HG03095 (cell line): ENCODE results near the gene CEP19.
"Not testable (repeated sequence)": the region's sequence is repeated elsewhere in the genome, so short reads cannot be mapped to it uniquely, and the experiment has no call there.

Experiments used
- ATAC-seq: cut with Tn5 transposase; IDR thresholded peaks from one replicate; pipeline ENCODE4 v1.9.1; 2021; ENCODE audit warnings: moderate library complexity; ENCODE audit not compliant: unreplicated experiment

The CEP19 gene

GRCh38 chr3:196711838-196712513, at the start of gene CEP19, which contains the start of gene PIGX:
Gene CEP19, minus strand, starts transcription at chr3:196712250. Its CDS starts 3,593 bp downstream, at chr3:196708657.
Gene PIGX, plus strand, starts transcription at chr3:196712377.
- peak; percentile 67 for ATAC-seq

GRCh38 chr3:196757876-196758739, 46.1 kb upstream of the CEP19 start:
- no peak for ATAC-seq

- ATAC-seq, result no peak
These were observed 44.7 kb upstream of the CEP19 start for GRCh38 chr3:196756732-196757131.

DNA sequence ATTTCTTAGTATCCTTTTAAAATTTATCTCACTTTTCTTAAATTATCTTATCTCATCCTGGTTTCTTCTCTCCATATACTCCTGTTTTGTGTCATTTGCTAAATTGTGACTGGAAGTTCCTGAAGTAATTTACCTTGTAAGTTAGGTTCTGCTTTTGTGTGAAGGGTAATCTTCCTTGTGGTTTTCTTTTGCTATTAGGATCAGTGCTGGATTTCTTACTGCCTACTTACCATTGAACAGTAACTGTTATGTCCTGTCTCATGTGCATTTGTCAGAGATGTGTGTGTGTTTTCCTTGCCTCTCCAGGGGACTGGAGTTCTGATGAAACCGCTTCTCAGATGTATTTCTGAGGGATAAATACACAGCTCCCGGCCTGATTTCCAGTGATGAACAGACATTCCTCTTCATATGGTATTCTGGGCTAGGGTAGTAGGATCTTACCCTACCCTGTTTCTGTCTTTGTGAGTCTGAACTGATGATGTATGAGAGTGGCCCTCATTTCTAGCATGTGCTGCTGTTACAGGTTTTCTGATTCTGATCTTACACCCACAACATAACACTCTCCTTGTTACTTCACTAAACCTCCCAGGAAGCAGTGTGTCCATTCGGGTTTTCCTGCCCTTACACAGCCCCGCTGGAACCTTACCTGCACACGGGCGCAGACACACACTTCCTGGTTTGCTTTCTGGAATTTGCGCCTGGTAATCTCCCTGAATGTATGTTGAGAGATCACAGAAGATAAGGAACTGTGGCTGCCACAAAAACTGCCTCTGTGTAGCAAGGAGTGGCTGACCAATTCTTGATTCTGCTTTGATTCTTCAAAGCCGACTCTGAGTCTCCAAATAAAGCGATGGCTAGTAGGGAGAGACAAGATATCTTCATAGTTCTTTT, 42.3 kb upstream of the CEP19 start:
- no peak for ATAC-seq

GRCh38 chr3:196753201-196753600, 41.2 kb upstream of the CEP19 start:
- ATAC-seq, result no peak

- no peak for ATAC-seq
These were observed 37.1 kb upstream of the CEP19 start for GRCh38 chr3:196749125-196749524.

GRCh38 chr3:196743569-196743968, 31.5 kb upstream of the CEP19 start:
- ATAC-seq, result not testable (repeated sequence)

- no peak for ATAC-seq
These were observed 29.3 kb upstream of the CEP19 start for GRCh38 chr3:196741249-196741889.

DNA sequence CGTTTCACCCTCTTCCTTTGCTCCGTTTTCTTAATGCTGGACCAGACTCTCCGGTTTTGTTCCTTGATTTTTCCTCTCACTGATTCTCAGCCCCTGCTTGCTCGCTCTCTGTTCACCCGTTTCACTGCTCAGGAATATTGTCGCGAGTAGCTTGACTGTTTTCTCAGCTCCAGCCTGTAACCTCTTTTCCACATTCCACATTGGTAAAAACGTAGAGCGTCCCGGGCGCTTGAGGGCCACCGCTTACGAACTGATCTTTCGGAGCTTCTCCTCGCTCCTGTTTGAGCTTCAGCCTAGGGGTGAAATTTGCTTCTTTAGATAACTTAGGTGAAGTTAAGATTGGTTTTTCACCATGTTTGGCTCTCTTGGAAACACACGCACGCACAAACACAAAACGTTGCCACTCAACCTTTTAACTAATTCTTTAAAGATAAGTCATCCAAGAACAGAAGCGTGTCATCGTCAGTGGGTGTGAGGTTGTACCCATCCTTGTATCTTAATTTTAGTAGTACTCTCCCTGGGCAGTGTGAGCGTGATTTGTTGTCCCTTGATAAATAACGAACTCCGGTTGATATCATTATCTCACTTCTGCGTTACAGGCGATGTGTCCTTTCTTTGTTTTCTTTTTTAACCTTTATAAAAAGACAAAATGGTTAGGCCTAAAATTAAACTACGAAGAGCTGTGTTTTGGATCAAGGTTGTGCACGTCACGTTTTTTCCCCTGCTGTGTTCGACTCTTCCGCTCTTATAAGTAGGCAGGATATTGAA, 28.6 kb upstream of the CEP19 start:
- ATAC-seq, result peak; percentile 4

DNA sequence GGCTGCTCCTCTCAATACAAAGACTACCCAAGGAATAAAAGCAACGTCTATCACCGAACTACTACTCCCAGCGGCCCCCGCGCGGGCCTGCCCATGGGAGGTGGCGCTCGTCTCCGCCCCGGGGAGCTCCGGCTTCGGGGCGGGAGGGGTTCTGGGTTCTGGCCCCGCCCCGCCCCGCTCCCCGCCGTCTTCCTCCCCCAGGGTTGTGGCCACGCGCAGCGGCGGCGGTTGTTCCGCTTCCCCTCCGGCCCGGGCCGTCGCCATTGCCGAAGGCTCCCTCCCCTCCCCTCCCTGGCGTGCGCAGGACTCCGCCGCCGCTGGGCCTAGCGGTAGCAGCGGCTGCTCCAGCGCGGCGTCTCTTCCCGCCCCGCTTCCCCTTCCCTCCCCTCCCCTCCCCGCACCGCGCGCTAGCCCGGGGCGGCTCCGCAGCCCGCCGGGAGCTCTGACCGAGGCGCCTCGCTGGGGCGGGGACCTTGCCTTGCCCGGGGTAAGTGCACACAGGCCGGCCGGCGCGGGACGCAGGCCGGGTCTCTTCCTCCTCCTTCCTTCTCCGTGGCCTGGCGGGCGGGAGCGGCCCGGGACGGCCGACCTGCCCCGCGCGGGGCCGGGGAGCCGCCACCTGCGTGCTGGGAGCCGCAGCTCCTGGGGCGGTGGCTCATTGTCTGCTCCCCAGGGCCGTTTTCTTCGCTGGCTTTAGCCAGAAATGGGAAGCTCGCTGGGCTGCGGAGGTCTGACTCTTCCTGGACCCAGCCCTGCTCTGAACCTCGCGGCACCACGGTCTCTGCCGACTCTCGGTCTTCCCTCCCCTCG, 27.8 kb upstream of the CEP19 start, which contains the start of gene PAK2:
Gene PAK2, plus strand, starts transcription at position 187 of the 810 bp plus-strand sequence. CDS start 42,790 bp downstream, outside the sequence.
- ATAC-seq, result peak; percentile 88

DNA sequence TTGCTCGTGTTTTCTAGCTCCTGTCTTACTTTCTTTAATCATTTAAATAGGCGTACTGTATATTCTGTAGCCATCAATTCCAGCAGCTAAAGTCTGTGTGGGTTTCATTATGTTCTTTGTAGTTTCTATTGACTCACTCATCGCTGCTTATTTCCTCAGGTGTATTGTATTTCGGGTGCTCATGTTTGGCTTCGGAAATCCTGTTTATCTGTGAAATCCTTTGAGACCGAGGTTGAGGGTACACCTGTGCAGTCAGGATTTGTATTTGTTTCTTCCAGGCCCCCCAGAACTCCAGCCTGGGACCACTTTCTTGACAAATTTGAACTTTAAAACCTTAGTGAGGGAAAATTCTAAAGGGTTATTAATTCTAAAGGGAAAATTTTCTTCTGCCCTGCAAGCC, 25.6 kb upstream of the CEP19 start:
- ATAC-seq, result no peak

DNA sequence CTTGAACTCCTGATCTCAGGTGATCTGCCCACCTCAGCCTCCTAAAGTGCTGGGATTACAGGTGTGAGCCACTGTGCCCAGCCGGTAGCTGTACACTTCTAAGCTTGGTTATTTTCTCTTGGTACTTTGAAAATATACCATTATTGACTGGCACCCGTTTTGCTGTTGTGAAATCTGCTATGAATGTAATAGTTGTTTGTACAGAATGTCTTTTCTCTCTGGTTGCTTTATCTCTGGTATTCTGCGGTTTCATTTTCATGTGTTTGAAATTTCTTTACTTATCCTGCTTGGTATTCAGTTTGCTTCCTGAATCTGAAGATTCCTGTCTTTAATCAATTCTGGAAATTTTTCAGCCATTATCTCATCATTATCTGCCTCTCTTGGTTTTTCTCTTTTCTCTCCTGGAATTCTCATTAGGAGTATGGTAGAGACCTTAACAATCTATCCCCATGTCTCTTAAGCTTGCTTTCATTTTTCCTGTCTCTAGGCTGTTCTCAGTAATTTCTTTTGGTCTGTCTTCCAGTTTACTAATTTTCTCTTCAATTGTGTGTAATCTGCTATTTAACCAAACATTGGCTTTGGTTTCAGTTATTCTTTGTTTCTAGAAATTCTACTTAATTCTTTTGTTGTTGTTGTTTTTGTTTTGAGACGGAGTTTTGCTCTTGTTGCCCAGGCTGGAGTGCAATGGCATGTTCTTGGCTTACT, 24.8 kb upstream of the CEP19 start:
- no peak for ATAC-seq

DNA sequence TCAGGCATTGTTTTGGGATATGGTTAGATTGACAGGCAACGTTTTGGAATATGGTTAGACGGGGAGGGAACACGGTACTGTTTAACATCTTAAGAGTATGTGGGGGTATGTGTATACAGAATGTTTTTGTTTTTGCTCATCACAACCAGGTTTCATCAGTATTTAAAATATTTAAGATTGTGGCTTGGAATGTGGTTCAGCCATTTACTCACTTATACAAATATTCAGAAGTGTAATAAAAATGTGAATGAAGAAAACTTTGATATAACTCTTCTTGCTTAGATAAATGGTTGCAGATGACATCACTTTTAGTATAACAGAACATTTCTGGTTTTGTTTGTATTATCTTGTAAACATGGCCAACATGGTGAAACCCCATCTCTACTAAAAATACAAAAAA, 23.7 kb upstream of the CEP19 start:
- ATAC-seq, result no peak

DNA sequence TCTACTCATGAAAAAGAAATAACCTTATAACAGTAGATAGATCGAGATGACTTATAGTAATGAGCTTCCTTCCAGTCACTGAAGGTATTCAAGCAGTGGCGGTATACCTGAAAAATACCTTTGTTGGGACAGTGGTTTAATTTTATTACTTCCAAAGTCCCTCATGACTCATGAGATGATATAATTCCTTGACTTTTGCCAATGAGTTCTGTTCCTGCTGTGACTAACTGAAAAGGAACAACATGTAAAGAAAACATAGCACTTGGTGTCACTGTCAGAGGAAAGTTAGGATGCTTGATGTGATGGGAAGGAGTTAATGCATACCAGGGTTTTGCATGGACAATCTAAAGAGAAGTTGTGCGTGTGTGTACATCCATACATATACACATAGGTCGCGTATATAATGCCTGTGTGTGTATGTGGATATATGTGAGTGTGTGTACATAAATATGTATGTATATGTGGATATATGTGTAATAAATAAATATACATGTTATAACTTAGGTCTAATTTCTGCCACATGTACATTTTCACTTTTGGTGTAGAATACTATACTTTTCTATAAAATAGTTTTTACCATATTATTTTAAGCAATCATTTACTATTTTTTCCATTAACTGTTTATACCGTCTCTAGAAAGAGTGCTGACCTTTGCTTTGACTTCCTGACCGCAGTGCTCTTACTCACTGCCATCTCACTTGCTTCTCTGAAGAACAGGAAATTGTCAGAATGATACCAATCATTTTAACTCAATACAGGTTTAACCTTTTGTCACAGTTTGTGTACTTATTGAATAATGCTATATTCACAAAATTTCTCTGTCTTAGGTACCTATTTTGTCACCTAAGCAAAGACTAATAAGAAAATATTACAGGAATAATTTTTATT, 15.0 kb upstream of the CEP19 start:
- no peak for ATAC-seq

- ATAC-seq, result no peak
These were observed 9.0 kb upstream of the CEP19 start for GRCh38 chr3:196721097-196721496.

DNA sequence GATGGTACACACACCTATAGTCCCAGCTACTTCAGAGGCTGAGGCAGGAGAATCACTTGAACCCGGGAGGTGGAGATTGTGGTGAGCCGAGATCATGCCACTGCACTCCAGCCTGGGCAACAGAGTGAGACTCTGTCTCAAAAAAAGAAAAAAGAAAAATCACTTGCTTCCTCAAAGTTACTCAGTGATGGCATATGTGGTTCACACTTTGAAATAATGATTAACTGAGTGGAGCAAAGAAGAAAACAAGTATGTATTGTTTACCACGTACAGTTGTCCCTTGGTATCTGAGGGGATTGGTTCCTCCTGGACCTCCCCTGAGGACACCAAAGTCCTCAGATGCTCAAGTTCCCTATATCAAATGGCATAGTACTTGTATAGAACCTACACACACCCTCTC, 5.1 kb upstream of the CEP19 start:
- not testable (repeated sequence) for ATAC-seq
